ENCODE measurements around the gene IL1R1.

IL1R1 gene

DNA sequence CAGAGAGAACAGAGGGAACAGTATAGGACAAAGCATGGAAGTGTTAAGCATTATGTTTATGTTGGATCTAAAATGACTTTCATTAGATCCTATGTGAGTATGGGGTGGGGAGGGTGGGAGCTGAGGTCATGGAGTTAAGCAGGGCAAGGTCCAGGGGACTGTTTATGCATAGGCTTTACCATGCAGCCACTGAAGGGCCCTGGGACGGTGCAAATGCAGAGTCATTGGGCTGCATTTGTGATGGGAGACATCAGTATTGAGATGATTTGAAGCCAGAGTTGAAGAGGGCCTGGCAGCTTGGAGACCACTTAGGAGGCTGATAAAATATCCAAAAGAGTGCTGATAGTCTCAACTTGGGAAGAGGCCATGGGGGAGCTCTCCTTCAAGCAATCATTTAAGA is 66.9 kb downstream of the IL1R1 start:
- DNase-seq, result no peak

- no peak for DNase-seq
These were observed 74.5 kb downstream of the IL1R1 start for GRCh38 chr2:102217032-102217431.

DNA sequence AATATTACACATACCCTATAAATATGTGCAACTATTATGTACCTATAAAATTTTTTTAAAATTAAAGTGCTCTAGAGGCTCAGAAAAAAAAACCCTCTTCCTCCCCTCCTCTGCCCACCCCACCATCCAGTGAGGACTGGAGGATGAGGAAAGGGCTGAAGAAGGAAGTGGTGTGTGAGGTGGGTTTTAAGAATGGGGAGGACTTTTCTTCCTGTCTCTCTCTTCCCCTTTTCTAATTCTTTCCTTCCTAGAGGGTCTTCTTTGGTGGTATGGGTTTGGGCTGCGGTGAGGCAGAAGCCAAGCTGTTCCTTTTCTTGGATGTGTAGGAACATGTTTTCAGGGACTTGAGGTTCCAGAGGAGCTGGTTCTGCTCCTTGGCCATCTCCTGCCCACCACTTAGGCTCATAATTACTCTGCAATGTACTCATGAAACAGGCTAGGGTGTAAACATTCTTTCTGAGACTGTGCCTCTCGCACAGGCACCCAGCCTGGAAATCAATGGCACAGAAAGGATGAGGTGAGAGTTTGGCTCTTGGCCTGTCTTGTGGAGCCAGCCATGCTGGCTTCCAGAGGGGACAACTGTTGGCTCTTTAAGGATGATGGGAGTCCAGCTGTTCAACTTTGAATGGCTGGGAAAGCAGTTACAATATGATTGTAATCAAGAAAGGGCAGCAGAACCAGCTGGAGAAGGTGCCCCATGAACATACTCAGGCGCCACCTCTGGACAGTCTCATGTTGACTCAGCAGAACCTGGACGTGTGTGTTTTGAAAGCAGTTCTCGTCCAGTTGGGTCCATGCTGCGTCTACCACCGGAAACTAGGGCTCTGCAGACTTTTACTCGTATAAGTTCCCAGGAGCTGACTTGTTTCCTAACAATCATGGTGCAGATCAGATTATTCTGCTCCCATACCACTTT is 82.5 kb downstream of the IL1R1 start:
- no peak for DNase-seq

- no peak for DNase-seq
These were observed 83.6 kb downstream of the IL1R1 start for GRCh38 chr2:102226171-102226570.

- no peak for DNase-seq
These were observed 84.3 kb downstream of the IL1R1 start for GRCh38 chr2:102226612-102227391.

GRCh38 chr2:102229141-102229769 is 86.7 kb downstream of the IL1R1 start:
- DNase-seq, result no peak
